ENCODE measurements around the gene DHH.

- TF ChIP-seq REST (IDR thresholded peaks at IDR 0.05; ENCODE audit: unreplicated experiment) (no peak), ZNF114 (CRISPR knock-in tag; IDR thresholded peaks at IDR 0.05) (no peak), CREB1 (CRISPR knock-in tag; IDR thresholded peaks at IDR 0.05; ENCODE audit: low read depth) (no peak)
These were observed 44.9 kb downstream of the DHH start for GRCh38 chr12:49049566-49050224.
